GM12872 (cell line): ENCODE data around the gene CEACAM4.
A peak's percentile ranks its signal among the peaks of the same experiment; 100 is the strongest.

Experiments
- TF ChIP-seq, protein P1 (sequence below): IDR thresholded peaks from 3 replicates; pipeline ENCODE4 v1.5.1; 2011; ENCODE audit warnings: low read depth, mild to moderate bottlenecking, low read length, moderate library complexity; ENCODE audit not compliant: insufficient read depth

CEACAM4 gene

DNA sequence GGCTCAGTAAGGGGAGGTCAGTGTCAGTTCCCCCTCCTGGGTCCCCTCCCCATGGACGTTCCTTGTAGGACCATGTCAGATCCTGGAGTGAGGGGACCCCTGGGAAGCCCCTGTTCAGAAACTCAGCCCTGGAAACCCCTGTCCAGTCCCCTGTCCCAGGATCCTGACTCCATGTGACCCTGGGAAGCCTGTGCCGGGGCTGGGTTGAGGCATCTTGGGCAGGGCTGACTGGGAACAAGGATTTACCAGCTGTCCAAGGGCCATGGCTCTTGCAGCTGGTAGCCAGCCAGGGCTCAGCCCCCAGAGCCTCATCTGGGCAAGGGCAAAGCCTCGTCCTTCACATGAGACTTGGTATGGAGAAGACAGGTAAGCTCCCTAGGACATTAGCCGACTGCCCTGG, 25.1 kb downstream of the CEACAM4 start:
- TF ChIP-seq, protein P1, sequence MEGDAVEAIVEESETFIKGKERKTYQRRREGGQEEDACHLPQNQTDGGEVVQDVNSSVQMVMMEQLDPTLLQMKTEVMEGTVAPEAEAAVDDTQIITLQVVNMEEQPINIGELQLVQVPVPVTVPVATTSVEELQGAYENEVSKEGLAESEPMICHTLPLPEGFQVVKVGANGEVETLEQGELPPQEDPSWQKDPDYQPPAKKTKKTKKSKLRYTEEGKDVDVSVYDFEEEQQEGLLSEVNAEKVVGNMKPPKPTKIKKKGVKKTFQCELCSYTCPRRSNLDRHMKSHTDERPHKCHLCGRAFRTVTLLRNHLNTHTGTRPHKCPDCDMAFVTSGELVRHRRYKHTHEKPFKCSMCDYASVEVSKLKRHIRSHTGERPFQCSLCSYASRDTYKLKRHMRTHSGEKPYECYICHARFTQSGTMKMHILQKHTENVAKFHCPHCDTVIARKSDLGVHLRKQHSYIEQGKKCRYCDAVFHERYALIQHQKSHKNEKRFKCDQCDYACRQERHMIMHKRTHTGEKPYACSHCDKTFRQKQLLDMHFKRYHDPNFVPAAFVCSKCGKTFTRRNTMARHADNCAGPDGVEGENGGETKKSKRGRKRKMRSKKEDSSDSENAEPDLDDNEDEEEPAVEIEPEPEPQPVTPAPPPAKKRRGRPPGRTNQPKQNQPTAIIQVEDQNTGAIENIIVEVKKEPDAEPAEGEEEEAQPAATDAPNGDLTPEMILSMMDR = no peak

DNA sequence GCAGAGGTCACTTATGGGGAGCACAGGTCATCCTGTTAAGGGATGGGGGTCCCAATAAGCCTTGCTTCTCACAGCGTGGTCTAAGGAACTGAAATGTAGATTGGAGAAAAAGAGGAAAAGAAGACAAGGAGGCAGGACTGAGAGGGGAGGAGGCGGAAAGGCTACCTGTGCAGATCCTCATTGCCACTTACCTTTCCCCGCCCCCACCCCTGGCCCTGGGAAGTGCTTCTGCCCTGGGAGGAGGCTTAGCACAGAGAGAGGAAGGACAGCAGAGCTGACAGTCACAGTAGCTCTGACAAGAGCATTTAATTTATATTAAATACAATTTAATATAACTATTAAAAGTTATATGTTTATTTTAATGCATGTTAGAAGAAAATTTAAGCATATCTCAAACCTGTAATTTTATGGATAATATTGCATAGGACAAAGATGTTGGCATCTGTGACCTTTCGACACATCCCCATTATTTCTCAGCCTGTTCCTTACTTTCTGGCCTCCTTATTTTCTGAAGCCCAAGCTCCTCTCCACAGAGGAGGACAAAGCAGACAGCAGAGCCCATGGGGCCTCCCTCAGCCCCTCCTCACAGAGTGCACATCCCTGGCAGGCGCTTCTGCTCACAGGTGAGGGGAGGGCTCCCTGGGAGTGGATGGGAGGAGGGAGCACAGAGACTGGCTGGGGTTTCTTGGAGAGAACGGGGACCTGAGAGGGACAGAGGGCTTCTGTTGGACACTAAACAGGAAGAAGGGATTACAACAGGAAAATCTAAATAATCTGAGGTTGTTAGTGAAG, 27.5 kb downstream of the CEACAM4 start:
- TF ChIP-seq, protein P1 = no peak

DNA sequence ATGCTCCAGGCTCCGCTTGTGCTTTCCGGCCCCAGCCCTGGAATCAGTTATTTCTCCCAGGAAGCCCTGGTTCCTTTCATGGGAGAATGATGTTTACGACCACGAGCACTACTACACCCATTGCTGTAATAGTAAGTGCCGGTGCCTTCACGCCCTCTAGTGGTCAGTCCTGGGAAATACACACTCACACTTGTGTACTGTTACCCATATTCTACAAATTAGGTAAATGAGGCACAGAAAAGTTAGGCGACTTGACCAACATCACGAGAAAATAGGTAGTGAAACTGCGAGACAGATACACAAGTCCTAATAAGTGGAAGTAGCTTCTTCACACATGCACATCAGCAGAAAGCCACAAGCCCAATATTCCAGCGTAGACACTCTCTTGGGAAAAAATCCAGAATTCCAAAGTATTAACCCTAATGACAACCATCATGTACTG, 29.3 kb downstream of the CEACAM4 start:
- TF ChIP-seq, protein P1 = peak; percentile 96

DNA sequence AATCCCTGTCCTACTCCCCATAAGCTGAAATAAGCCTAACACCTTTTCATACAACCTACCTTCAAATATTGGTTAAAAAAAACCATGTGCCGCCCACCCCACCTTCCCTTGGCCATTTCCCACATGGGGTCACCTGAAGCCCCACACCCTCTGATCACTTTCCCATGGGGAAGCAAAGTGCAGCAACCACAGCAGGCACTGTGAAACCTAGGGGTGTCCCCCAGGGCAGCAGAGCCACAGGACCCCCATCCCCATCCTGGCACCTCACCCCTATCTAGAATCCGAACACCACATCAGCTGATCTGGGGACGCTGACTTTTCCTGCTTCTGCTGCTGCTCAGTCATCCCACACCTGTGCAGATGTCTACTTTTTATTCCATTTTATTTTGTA, 31.0 kb downstream of the CEACAM4 start:
- TF ChIP-seq, protein P1 = no peak

DNA sequence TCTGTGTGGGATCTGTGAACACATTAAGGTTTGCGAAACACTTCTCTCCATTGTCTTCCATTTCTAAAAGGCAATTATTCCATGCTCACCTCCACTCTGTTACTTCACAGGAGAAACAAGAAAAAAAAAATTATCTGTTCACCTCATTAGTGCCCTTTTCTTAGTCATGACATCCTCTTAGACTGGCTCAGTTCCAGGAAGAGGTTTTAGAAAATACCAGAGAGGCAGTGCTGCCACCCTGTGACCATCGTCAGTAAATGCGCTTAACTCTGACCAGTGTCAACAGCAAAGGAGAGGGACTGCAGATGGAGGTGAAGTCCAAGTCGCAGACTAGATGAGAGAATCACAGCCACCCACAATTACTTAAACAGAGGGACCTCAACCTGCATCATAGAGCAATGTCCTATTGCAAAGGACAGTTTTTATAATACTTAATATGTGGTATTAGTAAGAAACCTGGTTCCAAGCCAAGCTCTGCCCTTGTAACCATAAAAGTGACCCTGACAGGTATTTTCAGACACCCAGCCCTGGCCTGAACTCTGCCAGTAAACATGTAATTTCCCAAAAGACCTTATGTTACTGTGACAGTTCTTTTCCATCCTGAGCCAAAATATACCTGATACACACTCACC, 31.5 kb downstream of the CEACAM4 start:
- TF ChIP-seq, protein P1 = peak; percentile 82

DNA sequence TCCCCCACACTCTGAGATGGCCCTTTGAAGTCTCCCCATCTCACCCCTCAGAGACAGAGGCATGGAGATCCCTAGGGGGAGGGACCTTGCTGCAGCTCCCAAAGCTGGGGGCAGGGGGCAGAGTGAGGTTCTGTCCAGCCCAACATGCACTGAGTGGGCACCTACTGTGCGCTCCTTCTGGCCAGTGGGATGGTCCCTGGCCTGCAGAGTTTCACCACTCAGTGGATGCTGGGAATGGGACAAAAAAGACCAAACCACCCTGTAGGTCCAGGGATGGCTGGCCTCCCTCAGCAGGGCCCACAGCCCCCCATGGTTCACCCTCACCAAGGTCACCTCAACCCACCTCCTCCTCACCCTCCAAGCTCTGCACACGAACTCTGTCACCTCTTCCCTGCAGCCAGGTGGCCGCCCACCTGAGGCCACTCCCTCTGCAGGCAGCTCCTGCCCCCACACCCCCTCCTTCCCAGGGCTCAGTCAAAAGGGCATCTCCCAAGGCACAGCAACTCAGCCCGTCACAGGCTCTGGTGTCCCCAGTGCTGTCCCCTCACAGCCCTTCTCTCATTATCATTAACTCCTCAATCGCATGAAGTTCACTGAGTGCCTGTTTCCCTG, 34.8 kb downstream of the CEACAM4 start:
- TF ChIP-seq, protein P1 = 0 out of 3 replicates have a peak, but pooled peaks have one; percentile 7

DNA sequence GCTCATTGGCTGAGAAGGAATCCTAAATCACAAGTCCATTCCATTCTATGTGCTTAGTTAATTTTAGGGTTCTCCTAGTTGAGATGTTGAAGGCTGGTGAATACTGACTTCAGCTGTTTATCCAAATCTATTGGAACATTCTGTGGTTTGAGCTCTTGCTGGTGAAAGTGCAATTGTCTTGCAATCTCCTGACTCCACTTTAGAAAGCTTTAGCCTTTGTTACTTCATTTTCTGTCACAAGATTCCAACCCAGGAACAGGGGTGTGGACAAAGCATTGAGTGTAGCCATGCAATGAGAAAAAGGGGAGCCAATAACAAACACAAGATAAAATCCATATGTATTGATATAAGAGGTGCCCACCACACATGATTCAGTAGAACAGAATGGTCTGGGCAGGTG, 35.9 kb downstream of the CEACAM4 start:
- TF ChIP-seq, protein P1 = no peak
